T-cell (primary cell): ENCODE results near the gene LIM2. TPM values are rescaled to one million over a fixed set of nuclear protein-coding genes. Genes with fewer than 3 reads are reported as not detected.
"Not testable (repeated sequence)": the region's sequence is repeated elsewhere in the genome, so short reads cannot be mapped to it uniquely, and the experiment has no call there.

Source experiments
- ATAC-seq, 4 experiments: fragments of 200-7000 bp in 3 of 4; fragments of 150-1000 bp in 1 of 4; cut with Tn5 transposase; replicated peaks in 1 of 4; 1 replicate in 3 of 4; 2 replicates in 1 of 4; pipeline ENCODE4 v1.10.0; 2021; ENCODE audit warnings: moderate library complexity in 3 of 4, mild to moderate bottlenecking in 2 of 4, moderate number of reproducible peaks in 1 of 4
- CTCF ChIA-PET, 2 donors: fragments of 300-600 bp; sonication (Branson Sonifier 250); formaldehyde crosslinking; loops; one replicate each; lab custom pipeline; 2022; ENCODE audit warnings: antibody characterized with exemption in 2 of 2; lab: Charles Lee
- POLR2A ChIA-PET, 2 donors: fragments of 300-600 bp; sonication (Branson Sonifier 250); formaldehyde crosslinking; loops; one replicate each; lab custom pipeline; 2022; ENCODE audit warnings: antibody characterized with exemption in 2 of 2; lab: Charles Lee
- DNase-seq, 35 experiments: peaks; one replicate each; pipeline versions ENCODE4 v3.0.0 to v3.0.0-alpha.2; 2013 to 2023
- H3K27ac ChIP-seq: one replicate; pipeline ENCODE4 v1.5.1; 2013; ENCODE audit warnings: low read length
- H3K27me3 ChIP-seq, 2 experiments: replicated peaks in 1 of 2; 1 replicate in 1 of 2; 2 replicates in 1 of 2; pipeline versions ENCODE4 v1.6.1 to v1.7.0; 2013; ENCODE audit warnings: low read length in 1 of 2, mixed read lengths in 1 of 2; ENCODE audit not compliant: control insufficient read depth in 2 of 2, insufficient read depth in 2 of 2; ENCODE audit errors: extremely low read depth in 1 of 2
- H3K36me3 ChIP-seq, 2 donors: 1 replicate in 1 of 2; 2 replicates in 1 of 2; pipeline versions ENCODE4 v1.6.1 to v1.7.0; 2013; ENCODE audit warnings: low read length in 1 of 2; ENCODE audit not compliant: control insufficient read depth in 2 of 2, insufficient read depth in 1 of 2; ENCODE audit errors: extremely low read depth in 1 of 2
- H3K4me1 ChIP-seq, 2 experiments: 1 replicate in 1 of 2; 2 replicates in 1 of 2; pipeline versions ENCODE4 v1.6.1 to v1.7.0; 2013; ENCODE audit warnings: low read length in 2 of 2, mixed read lengths in 1 of 2; ENCODE audit not compliant: insufficient read depth in 2 of 2, control insufficient read depth in 1 of 2; ENCODE audit errors: extremely low read depth in 1 of 2
- H3K4me3 ChIP-seq, 2 donors: 1 replicate in 1 of 2; 2 replicates in 1 of 2; pipeline versions ENCODE4 v1.5.1 to v1.7.0; 2013; ENCODE audit warnings: mild to moderate bottlenecking in 2 of 2, low read length in 1 of 2, moderate library complexity in 1 of 2; ENCODE audit not compliant: control insufficient read depth in 1 of 2; ENCODE audit errors: extremely low read depth in 1 of 2
- H3K9me3 ChIP-seq: 2 replicates; pipeline ENCODE4 v1.7.0; 2013
- H3K27ac Mint-ChIP-seq, 2 donors: one replicate each; pipeline ENCODE4 v1.8.0; 2020 to 2021; ENCODE audit warnings: mild to moderate bottlenecking in 2 of 2, mixed read lengths in 2 of 2
- H3K27me3 Mint-ChIP-seq, 2 donors: one replicate each; pipeline ENCODE4 v1.8.0; 2021 to 2022; ENCODE audit warnings: mixed read lengths in 2 of 2
- H3K36me3 Mint-ChIP-seq: one replicate; pipeline ENCODE4 v1.8.0; 2021; ENCODE audit warnings: mixed read lengths
- H3K4me1 Mint-ChIP-seq, 3 donors: one replicate each; pipeline ENCODE4 v1.8.0; 2020 to 2022; ENCODE audit warnings: mixed read lengths in 3 of 3, mild to moderate bottlenecking in 1 of 3
- H3K4me3 Mint-ChIP-seq, 3 donors: one replicate each; pipeline ENCODE4 v1.8.0; 2020 to 2022; ENCODE audit warnings: mild to moderate bottlenecking in 3 of 3, mixed read lengths in 3 of 3, moderate library complexity in 3 of 3
- H3K9me3 Mint-ChIP-seq, 3 donors: one replicate each; pipeline ENCODE4 v1.8.0; 2020 to 2022; ENCODE audit warnings: mixed read lengths in 3 of 3
- WGBS: methylation state at CpG from one replicate; pipeline ENCODE4 v1.1.5; 2013; ENCODE audit warnings: missing lambda C conversion rate; ENCODE audit not compliant: insufficient coverage; 5-methylcytosine and 5-hydroxymethylcytosine counted together
- total RNA-seq, 35 experiments: library from RNA in 6 of 35; stranded (reverse) in 6 of 35; fragments of 120-200 nt in 1 of 35; gene quantifications; one replicate each; pipeline versions ENCODE4 v1.2.1 to v1.2.4 and lab custom pipeline; 2013 to 2026

LIM2 gene
- total RNA-seq, 5 donors from 2014 or later (not counting 1 experiment from before 2014, with no cell fraction given), result not detected

GRCh38 chr19:51422053-51422448 lies 34.3 kb upstream of the LIM2 start:
- no peak overlapping the region for H3K27ac ChIP-seq
- ATAC-seq, result peak; percentile 74 to 93 (median 86)
- ChIA-PET CTCF (interaction anchor here (0.5 to 1.4 kb wide), 8 partner anchors 17 to 414 kb away, joined by 3 to 9 read pairs (median 3); no protein-coding TSS in a partner anchor), POLR2A (no interaction called here)
- H3K9me3 Mint-ChIP-seq, result no peaks in the 10 kb centered on the region
- peaks cover 0 to 9% (median 0%) of the 10 kb centered on the region in 3 donors for H3K4me1 Mint-ChIP-seq
- peak overlapping the region in 1 of 3 donors; percentile 27 for H3K4me3 Mint-ChIP-seq
- H3K27ac Mint-ChIP-seq, result peak overlapping the region in 1 of 2 donors; percentile 70
- peaks cover 0 to 20% of the 10 kb centered on the region in 2 experiments for H3K4me1 ChIP-seq
- H3K36me3 ChIP-seq, result no peaks in the 10 kb centered on the region
- 3% methylated on average over 16 of the region's 19 CpGs for WGBS
- peaks cover 26 to 41% of the 10 kb centered on the region in 2 donors for H3K27me3 Mint-ChIP-seq
- no peaks in the 10 kb centered on the region for H3K9me3 ChIP-seq
- no peaks in the 10 kb centered on the region for H3K36me3 Mint-ChIP-seq
- H3K27me3 ChIP-seq, result peaks cover 0 to 47% of the 10 kb centered on the region in 2 experiments
- peak; percentile 40 to 87 (median 73) for DNase-seq
- no peak overlapping the region for H3K4me3 ChIP-seq

GRCh38 chr19:51421229-51422052 lies 33.7 kb upstream of the LIM2 start:
- DNase-seq, result peak in 1 of 35 experiments; percentile 4
- Histone ChIP-seq H3K27me3 (peaks cover 0 to 49% of the 10 kb centered on the region in 2 experiments), H3K9me3 (no peaks in the 10 kb centered on the region), H3K4me3 (no peak overlapping the region), H3K27ac (no peak overlapping the region), H3K4me1 (peaks cover 0 to 20% of the 10 kb centered on the region in 2 experiments), H3K36me3 (no peaks in the 10 kb centered on the region)
- Mint-ChIP-seq H3K9me3 (no peaks in the 10 kb centered on the region), H3K27ac (no peak overlapping the region), H3K27me3 (peaks cover 27 to 40% of the 10 kb centered on the region in 2 donors), H3K4me1 (peaks cover 0 to 11% (median 0%) of the 10 kb centered on the region in 3 donors), H3K4me3 (peak overlapping the region in 1 of 3 donors; percentile 27), H3K36me3 (no peaks in the 10 kb centered on the region)
- POLR2A ChIA-PET, result no interaction called here
- CTCF ChIA-PET, result interaction anchor here (0.5 to 1.4 kb wide), 9 partner anchors 17 to 414 kb away, joined by 3 to 6 read pairs (median 3); no protein-coding TSS in a partner anchor
- no peak for ATAC-seq
- 5% methylated on average over 18 of the region's 39 CpGs for WGBS

GRCh38 chr19:51420511-51420910 lies 32.7 kb upstream of the LIM2 start:
- POLR2A ChIA-PET, H3K4me3 ChIP-seq, DNase-seq, H3K9me3 ChIP-seq, ATAC-seq, H3K4me3 Mint-ChIP-seq, H3K27ac ChIP-seq, H3K36me3 ChIP-seq, H3K36me3 Mint-ChIP-seq, H3K9me3 Mint-ChIP-seq, H3K27ac Mint-ChIP-seq: not testable (repeated sequence)
- Histone ChIP-seq H3K4me1 (peaks cover 0 to 20% of the 10 kb centered on the region in 2 experiments), H3K27me3 (peaks cover 0 to 43% of the 10 kb centered on the region in 2 experiments)
- CTCF ChIA-PET, result interaction anchor here (0.6 to 1.0 kb wide), 2 partner anchors 88 to 236 kb away, joined by 3 to 4 read pairs; no protein-coding TSS in a partner anchor
- 100% methylated on average over 8 of the region's 11 CpGs for WGBS
- Mint-ChIP-seq H3K4me1 (peaks cover 0 to 11% (median 0%) of the 10 kb centered on the region in 3 donors), H3K27me3 (peaks cover 27 to 43% of the 10 kb centered on the region in 2 donors)

- Histone ChIP-seq H3K4me1 (peaks cover 0 to 20% of the 10 kb centered on the region in 2 experiments), H3K9me3 (no peaks in the 10 kb centered on the region), H3K27me3 (peaks cover 0 to 48% of the 10 kb centered on the region in 2 experiments), H3K4me3 (no peak overlapping the region), H3K36me3 (no peaks in the 10 kb centered on the region), H3K27ac (no peak overlapping the region)
- no CpG with 5 or more reads among the region's 2 CpGs for WGBS
- no peak for DNase-seq
- Mint-ChIP-seq H3K4me3 (no peak overlapping the region), H3K9me3 (no peaks in the 10 kb centered on the region), H3K36me3 (no peaks in the 10 kb centered on the region), H3K27me3 (peaks cover 27 to 42% of the 10 kb centered on the region in 2 donors), H3K4me1 (peaks cover 0 to 11% (median 0%) of the 10 kb centered on the region in 3 donors), H3K27ac (no peak overlapping the region)
- no peak for ATAC-seq
- CTCF ChIA-PET, result interaction anchor here (0.6 to 1.1 kb wide), 3 partner anchors 20 to 1507 kb away, joined by 3 to 8 read pairs (median 3); no protein-coding TSS in a partner anchor
- POLR2A ChIA-PET, result interaction anchor here in 1 of 2 donors (0.7 kb wide), 1 partner anchor 46 kb away, joined by 3 read pairs; no protein-coding TSS in a partner anchor
Observed at GRCh38 chr19:51418707-51419106, 30.9 kb upstream of the LIM2 start.

GRCh38 chr19:51417810-51418157 lies 30.0 kb upstream of the LIM2 start:
- peaks cover 0 to 48% of the 10 kb centered on the region in 2 experiments for H3K27me3 ChIP-seq
- H3K4me3 ChIP-seq, result no peak overlapping the region
- Mint-ChIP-seq H3K4me1 (peaks cover 0 to 11% (median 0%) of the 10 kb centered on the region in 3 donors), H3K9me3 (no peaks in the 10 kb centered on the region), H3K27ac (no peak overlapping the region), H3K4me3 (no peak overlapping the region), H3K36me3 (no peaks in the 10 kb centered on the region), H3K27me3 (peaks cover 23 to 37% of the 10 kb centered on the region in 2 donors)
- DNase-seq (peak in 1 of 35 experiments; percentile 8), ATAC-seq (no peak)
- no CpG with 5 or more reads among the region's 3 CpGs for WGBS
- ChIA-PET POLR2A (no interaction called here), CTCF (interaction anchor here in 1 of 2 donors (0.7 to 1.1 kb wide), 3 partner anchors 19 to 22 kb away, joined by 3 to 5 read pairs (median 5); no protein-coding TSS in a partner anchor)
- peaks cover 0 to 20% of the 10 kb centered on the region in 2 experiments for H3K4me1 ChIP-seq
- H3K27ac ChIP-seq, result no peak overlapping the region
- no peaks in the 10 kb centered on the region for H3K36me3 ChIP-seq
- no peaks in the 10 kb centered on the region for H3K9me3 ChIP-seq
